ENCODE results near the gene PBX1.

Gene PBX1

GRCh38 chr1:164586591-164586990 lies 27.6 kb downstream of the PBX1 start:
- no peak for DNase-seq (ENCODE audit: insufficient read length, low spot score)
- no peak for FAIRE-seq
- no peak for TF ChIP-seq SPI1 (IDR thresholded peaks at IDR 0.05; ENCODE audit: low read depth, low read length)
- no peak for TF ChIP-seq POU2F2 (IDR thresholded peaks at IDR 0.05; ENCODE audit: low read depth, low read length)
- TF ChIP-seq TAF1 (IDR thresholded peaks at IDR 0.05; ENCODE audit: low read depth, low read length): no peak
- TF ChIP-seq PAX5 (IDR thresholded peaks at IDR 0.05; ENCODE audit: insufficient read depth, low read length, severe bottlenecking): no peak
- no peak for TF ChIP-seq POLR2A (IDR thresholded peaks at IDR 0.05; ENCODE audit: low read depth, low read length)
- TF ChIP-seq POLR2AphosphoS5 (IDR thresholded peaks at IDR 0.05; ENCODE audit: low read depth, low read length): no peak

GRCh38 chr1:164587617-164588501 lies 28.9 kb downstream of the PBX1 start:
- TF ChIP-seq POU2F2 (IDR thresholded peaks at IDR 0.05; ENCODE audit: low read depth, low read length) (no peak), SPI1 (IDR thresholded peaks at IDR 0.05; ENCODE audit: low read depth, low read length) (no peak), POLR2AphosphoS5 (IDR thresholded peaks at IDR 0.05; ENCODE audit: low read depth, low read length) (no peak), POLR2A (IDR thresholded peaks at IDR 0.05; ENCODE audit: low read depth, low read length) (no peak), PAX5 (IDR thresholded peaks at IDR 0.05; ENCODE audit: insufficient read depth, low read length, severe bottlenecking) (no peak), TAF1 (IDR thresholded peaks at IDR 0.05; ENCODE audit: low read depth, low read length) (no peak)
- DNase-seq (ENCODE audit: insufficient read length, low spot score): no peak
- FAIRE-seq: no peak

GRCh38 chr1:164588516-164589341 lies 29.7 kb downstream of the PBX1 start:
- no peak for TF ChIP-seq PAX5 (IDR thresholded peaks at IDR 0.05; ENCODE audit: insufficient read depth, low read length, severe bottlenecking)
- no peak for TF ChIP-seq POLR2AphosphoS5 (IDR thresholded peaks at IDR 0.05; ENCODE audit: low read depth, low read length)
- TF ChIP-seq POU2F2 (IDR thresholded peaks at IDR 0.05; ENCODE audit: low read depth, low read length): no peak
- no peak for TF ChIP-seq POLR2A (IDR thresholded peaks at IDR 0.05; ENCODE audit: low read depth, low read length)
- TF ChIP-seq TAF1 (IDR thresholded peaks at IDR 0.05; ENCODE audit: low read depth, low read length): no peak
- no peak for TF ChIP-seq SPI1 (IDR thresholded peaks at IDR 0.05; ENCODE audit: low read depth, low read length)
- no peak for DNase-seq (ENCODE audit: insufficient read length, low spot score)
- FAIRE-seq: no peak

- DNase-seq (ENCODE audit: insufficient read length, low spot score) (no peak), FAIRE-seq (no peak)
Observed at GRCh38 chr1:164589408-164589807, 30.4 kb downstream of the PBX1 start.

GRCh38 chr1:164589961-164590507 lies 31.1 kb downstream of the PBX1 start:
- FAIRE-seq: no peak
- no peak for TF ChIP-seq PAX5 (IDR thresholded peaks at IDR 0.05; ENCODE audit: insufficient read depth, low read length, severe bottlenecking)
- no peak for TF ChIP-seq SPI1 (IDR thresholded peaks at IDR 0.05; ENCODE audit: low read depth, low read length)
- TF ChIP-seq TAF1 (IDR thresholded peaks at IDR 0.05; ENCODE audit: low read depth, low read length): no peak
- TF ChIP-seq POLR2A (IDR thresholded peaks at IDR 0.05; ENCODE audit: low read depth, low read length): no peak
- DNase-seq (ENCODE audit: insufficient read length, low spot score): no peak

More at GRCh38 chr1:164589408-164589807, 30.4 kb downstream of the PBX1 start:
- TF ChIP-seq POLR2A (IDR thresholded peaks at IDR 0.05; ENCODE audit: low read depth, low read length) (no peak), POU2F2 (IDR thresholded peaks at IDR 0.05; ENCODE audit: low read depth, low read length) (no peak), SPI1 (IDR thresholded peaks at IDR 0.05; ENCODE audit: low read depth, low read length) (no peak), POLR2AphosphoS5 (IDR thresholded peaks at IDR 0.05; ENCODE audit: low read depth, low read length) (no peak), TAF1 (IDR thresholded peaks at IDR 0.05; ENCODE audit: low read depth, low read length) (no peak), PAX5 (IDR thresholded peaks at IDR 0.05; ENCODE audit: insufficient read depth, low read length, severe bottlenecking) (no peak)

GRCh38 chr1:164590592-164590991 lies 31.6 kb downstream of the PBX1 start:
- FAIRE-seq (no peak), DNase-seq (ENCODE audit: insufficient read length, low spot score) (no peak)
- no peak for TF ChIP-seq POLR2AphosphoS5 (IDR thresholded peaks at IDR 0.05; ENCODE audit: low read depth, low read length)
- TF ChIP-seq SPI1 (IDR thresholded peaks at IDR 0.05; ENCODE audit: low read depth, low read length): no peak
- TF ChIP-seq POLR2A (IDR thresholded peaks at IDR 0.05; ENCODE audit: low read depth, low read length): no peak
- TF ChIP-seq PAX5 (IDR thresholded peaks at IDR 0.05; ENCODE audit: insufficient read depth, low read length, severe bottlenecking): no peak
- no peak for TF ChIP-seq POU2F2 (IDR thresholded peaks at IDR 0.05; ENCODE audit: low read depth, low read length)
- no peak for TF ChIP-seq TAF1 (IDR thresholded peaks at IDR 0.05; ENCODE audit: low read depth, low read length)

GRCh38 chr1:164591858-164592257 lies 32.9 kb downstream of the PBX1 start:
- no peak for TF ChIP-seq POU2F2 (IDR thresholded peaks at IDR 0.05; ENCODE audit: low read depth, low read length)
- no peak for TF ChIP-seq POLR2A (IDR thresholded peaks at IDR 0.05; ENCODE audit: low read depth, low read length)
- TF ChIP-seq TAF1 (IDR thresholded peaks at IDR 0.05; ENCODE audit: low read depth, low read length): no peak
- no peak for TF ChIP-seq SPI1 (IDR thresholded peaks at IDR 0.05; ENCODE audit: low read depth, low read length)
- TF ChIP-seq POLR2AphosphoS5 (IDR thresholded peaks at IDR 0.05; ENCODE audit: low read depth, low read length): no peak
- FAIRE-seq: no peak
- DNase-seq (ENCODE audit: insufficient read length, low spot score): no peak

- no peak for TF ChIP-seq SPI1 (IDR thresholded peaks at IDR 0.05; ENCODE audit: low read depth, low read length)
- no peak for DNase-seq (ENCODE audit: insufficient read length, low spot score)
- no peak for FAIRE-seq
Observed at GRCh38 chr1:164592634-164593033, 33.6 kb downstream of the PBX1 start.

GRCh38 chr1:164595212-164595611 lies 36.2 kb downstream of the PBX1 start:
- TF ChIP-seq TAF1 (IDR thresholded peaks at IDR 0.05; ENCODE audit: low read depth, low read length): no peak
- no peak for TF ChIP-seq PAX5 (IDR thresholded peaks at IDR 0.05; ENCODE audit: insufficient read depth, low read length, severe bottlenecking)
- TF ChIP-seq SPI1 (IDR thresholded peaks at IDR 0.05; ENCODE audit: low read depth, low read length): no peak
- TF ChIP-seq POU2F2 (IDR thresholded peaks at IDR 0.05; ENCODE audit: low read depth, low read length): no peak
- no peak for TF ChIP-seq POLR2AphosphoS5 (IDR thresholded peaks at IDR 0.05; ENCODE audit: low read depth, low read length)
- TF ChIP-seq POLR2A (IDR thresholded peaks at IDR 0.05; ENCODE audit: low read depth, low read length): no peak
- FAIRE-seq (no peak), DNase-seq (ENCODE audit: insufficient read length, low spot score) (no peak)

All from GM12891 (cell line).